Astrocyte (in vitro differentiated cells and primary cell): Measurements from ENCODE around the gene SPRING1. TPM values are rescaled to one million over a fixed set of nuclear protein-coding genes. Genes with fewer than 3 reads are reported as not detected.

Experiments
- DNase-seq: peaks from one replicate; pipeline ENCODE4 v3.0.0-alpha.2; 2010; ENCODE audit warnings: low read depth
- FAIRE-seq: peaks from 2 replicates; lab custom pipeline; 2011; peaks lifted over from hg19 to GRCh38; lab: Jason Lieb, UNC
- H2AFZ ChIP-seq: 2 replicates; pipeline ENCODE4 v1.6.0; 2012; ENCODE audit warnings: low read depth, low read length, inconsistent platforms
- H3K27ac ChIP-seq: 2 replicates; pipeline ENCODE4 v1.5.1; 2011; ENCODE audit warnings: low read depth, low read length, inconsistent platforms
- H3K27me3 ChIP-seq: 2 replicates; pipeline ENCODE4 v1.6.0; 2011; ENCODE audit warnings: low read length, inconsistent platforms; ENCODE audit not compliant: insufficient read depth
- H3K36me3 ChIP-seq: 2 replicates; pipeline ENCODE4 v1.5.1; 2011; ENCODE audit warnings: low read length, inconsistent platforms; ENCODE audit not compliant: insufficient read depth
- H3K4me1 ChIP-seq: 2 replicates; pipeline ENCODE4 v1.5.1; 2011; ENCODE audit warnings: low read length, inconsistent platforms; ENCODE audit not compliant: insufficient read depth
- H3K4me2 ChIP-seq: 2 replicates; pipeline ENCODE4 v1.6.0; 2012; ENCODE audit warnings: low read length, inconsistent platforms
- H3K4me3 ChIP-seq: 2 replicates; pipeline ENCODE4 v1.5.1; 2011; ENCODE audit warnings: low read depth, mild to moderate bottlenecking, low read length, inconsistent platforms; ENCODE audit not compliant: insufficient read depth
- H3K79me2 ChIP-seq: 2 replicates; pipeline ENCODE4 v1.6.0; 2012; ENCODE audit warnings: mild to moderate bottlenecking, low read length, inconsistent platforms; ENCODE audit not compliant: insufficient read depth
- H3K9ac ChIP-seq: 2 replicates; pipeline ENCODE4 v1.6.0; 2012; ENCODE audit warnings: mild to moderate bottlenecking, low read length, inconsistent platforms
- H3K9me3 ChIP-seq: 2 replicates; pipeline ENCODE4 v1.5.1; 2012; ENCODE audit warnings: low read depth, mild to moderate bottlenecking, low read length, inconsistent platforms; ENCODE audit not compliant: insufficient read depth
- H4K20me1 ChIP-seq: 2 replicates; pipeline ENCODE4 v1.6.0; 2012; ENCODE audit warnings: low read length, inconsistent platforms; ENCODE audit not compliant: insufficient read depth
- H3K27ac Mint-ChIP-seq: one replicate; pipeline ENCODE4 v1.8.0; 2021; ENCODE audit warnings: mild to moderate bottlenecking, mixed read lengths; ENCODE audit not compliant: unreplicated experiment
- H3K27me3 Mint-ChIP-seq: one replicate; pipeline ENCODE4 v1.8.0; 2021; ENCODE audit warnings: low read depth, mixed read lengths; ENCODE audit not compliant: unreplicated experiment
- H3K36me3 Mint-ChIP-seq: one replicate; pipeline ENCODE4 v1.8.0; 2021; ENCODE audit warnings: low read depth, mixed read lengths; ENCODE audit not compliant: unreplicated experiment
- H3K4me1 Mint-ChIP-seq: one replicate; pipeline ENCODE4 v1.8.0; 2021; ENCODE audit warnings: low read depth, mixed read lengths; ENCODE audit not compliant: unreplicated experiment
- H3K4me3 Mint-ChIP-seq: one replicate; pipeline ENCODE4 v1.8.0; 2021; ENCODE audit warnings: mild to moderate bottlenecking, moderate library complexity, mixed read lengths; ENCODE audit not compliant: unreplicated experiment
- H3K9me3 Mint-ChIP-seq: one replicate; pipeline ENCODE4 v1.8.0; 2021; ENCODE audit warnings: mild to moderate bottlenecking, mixed read lengths; ENCODE audit not compliant: unreplicated experiment
- CTCF ChIP-seq: IDR thresholded peaks from 2 replicates; pipeline ENCODE4 v1.5.1; 2011; ENCODE audit warnings: low read depth, mild to moderate bottlenecking, inconsistent platforms, low read length, moderate library complexity; ENCODE audit not compliant: insufficient read depth
- EZH2 ChIP-seq: IDR thresholded peaks from 2 replicates; pipeline ENCODE4 v1.6.1; 2012; ENCODE audit warnings: mild to moderate bottlenecking, low read length, inconsistent platforms; ENCODE audit not compliant: insufficient read depth
- total RNA-seq: library from RNA; stranded (reverse); gene quantifications from 2 replicates; pipeline ENCODE4 v1.2.1, GENCODE V29; 2021

The SPRING1 gene
- total RNA-seq, 1 donor from 2014 or later, result 54.2 TPM

GRCh38 chr12:116703214-116703795 lies 34.6 kb downstream of the SPRING1 start:
- H3K9ac ChIP-seq, result no peak overlapping the region
- no peak for FAIRE-seq
- DNase-seq, result peak; percentile 24
- peaks cover 2% of the 10 kb centered on the region for H3K27me3 Mint-ChIP-seq
- no peaks in the 10 kb centered on the region for H3K36me3 Mint-ChIP-seq
- H4K20me1 ChIP-seq, result no peaks in the 10 kb centered on the region
- peaks cover under 1% of the 10 kb centered on the region for H3K27me3 ChIP-seq
- no peak overlapping the region for H3K4me2 ChIP-seq
- H3K4me3 ChIP-seq, result no peak overlapping the region
- TF ChIP-seq EZH2 (no peak), CTCF (peak; percentile 97)
- no peak overlapping the region for H2AFZ ChIP-seq
- H3K79me2 ChIP-seq, result no peaks in the 10 kb centered on the region
- H3K4me3 Mint-ChIP-seq, result no peak overlapping the region
- H3K36me3 ChIP-seq, result no peaks in the 10 kb centered on the region
- no peak overlapping the region for H3K27ac Mint-ChIP-seq
- H3K4me1 Mint-ChIP-seq, result no peaks in the 10 kb centered on the region
- no peak overlapping the region for H3K27ac ChIP-seq
- H3K9me3 Mint-ChIP-seq, result no peaks in the 10 kb centered on the region
- no peaks in the 10 kb centered on the region for H3K9me3 ChIP-seq
- H3K4me1 ChIP-seq, result no peaks in the 10 kb centered on the region

GRCh38 chr12:116701432-116701831 lies 36.4 kb downstream of the SPRING1 start:
- Histone ChIP-seq H4K20me1 (no peaks in the 10 kb centered on the region), H2AFZ (no peak overlapping the region), H3K27ac (no peak overlapping the region), H3K4me3 (no peak overlapping the region), H3K36me3 (no peaks in the 10 kb centered on the region), H3K9me3 (no peaks in the 10 kb centered on the region), H3K79me2 (no peaks in the 10 kb centered on the region), H3K4me2 (no peak overlapping the region), H3K9ac (no peak overlapping the region), H3K27me3 (peaks cover 2% of the 10 kb centered on the region), H3K4me1 (no peaks in the 10 kb centered on the region)
- H3K36me3 Mint-ChIP-seq, result no peaks in the 10 kb centered on the region
- H3K27me3 Mint-ChIP-seq, result peaks cover 6% of the 10 kb centered on the region
- H3K27ac Mint-ChIP-seq, result peak overlapping the region; percentile 50
- no peaks in the 10 kb centered on the region for H3K9me3 Mint-ChIP-seq
- H3K4me1 Mint-ChIP-seq, result no peaks in the 10 kb centered on the region
- H3K4me3 Mint-ChIP-seq, result no peak overlapping the region
- no peak for DNase-seq
- no peak for TF ChIP-seq CTCF
- TF ChIP-seq EZH2, result no peak
- no peak for FAIRE-seq

- Histone ChIP-seq H3K4me2 (no peak overlapping the region), H3K27me3 (peaks cover 10% of the 10 kb centered on the region), H2AFZ (no peak overlapping the region), H3K4me1 (no peaks in the 10 kb centered on the region), H4K20me1 (no peaks in the 10 kb centered on the region), H3K4me3 (no peak overlapping the region), H3K79me2 (no peaks in the 10 kb centered on the region), H3K9me3 (no peaks in the 10 kb centered on the region), H3K27ac (no peak overlapping the region), H3K36me3 (no peaks in the 10 kb centered on the region), H3K9ac (no peak overlapping the region)
- DNase-seq (no peak), FAIRE-seq (no peak)
- Mint-ChIP-seq H3K4me3 (no peak overlapping the region), H3K27me3 (peaks cover 16% of the 10 kb centered on the region), H3K9me3 (no peaks in the 10 kb centered on the region), H3K36me3 (no peaks in the 10 kb centered on the region), H3K27ac (no peak overlapping the region), H3K4me1 (no peaks in the 10 kb centered on the region)
- TF ChIP-seq EZH2 (no peak), CTCF (no peak)
These were observed 37.8 kb downstream of the SPRING1 start for GRCh38 chr12:116700066-116700465.
